HL-60 (cell line): ENCODE results near the gene ZFYVE16.
"Not testable (repeated sequence)": the region's sequence is repeated elsewhere in the genome, so short reads cannot be mapped to it uniquely, and the experiment has no call there.

ENCODE experiments used
- DNase-seq, 2 experiments: peaks; one replicate each; pipeline ENCODE4 v3.0.0-alpha.2; 2010 to 2020; ENCODE audit warnings: low read depth in 1 of 2, low spot score in 1 of 2
- H3K27ac ChIP-seq: fragments of 250-450 bp; sonication (Bioruptor Pico); replicated peaks from 2 replicates; pipeline ENCODE4 v1.5.1; 2020; ENCODE audit warnings: mild to moderate bottlenecking, moderate library complexity
- H3K27me3 ChIP-seq: fragments of 250-450 bp; sonication (Bioruptor Pico); 2 replicates; pipeline ENCODE4 v1.5.1; 2021; ENCODE audit warnings: mild to moderate bottlenecking, moderate library complexity; ENCODE audit not compliant: insufficient read depth, poor library complexity, severe bottlenecking
- H3K4me3 ChIP-seq: replicated peaks from 2 replicates; pipeline ENCODE4 v1.5.1; 2011; ENCODE audit warnings: mild to moderate bottlenecking, control low read depth, low read length; ENCODE audit not compliant: insufficient read depth
- GABPA ChIP-seq: IDR thresholded peaks from 2 replicates; pipeline ENCODE4 v1.6.1; 2012; ENCODE audit warnings: low read depth
- POLR2AphosphoS5 ChIP-seq: IDR thresholded peaks from 2 replicates; pipeline ENCODE4 v1.6.1; 2012; ENCODE audit warnings: low read depth
- REST ChIP-seq: IDR thresholded peaks from 2 replicates; pipeline ENCODE4 v1.6.1; 2012; ENCODE audit warnings: low read depth; ENCODE audit not compliant: insufficient replicate concordance
- SPI1 ChIP-seq: IDR thresholded peaks from 2 replicates; pipeline ENCODE4 v1.6.1; 2012; ENCODE audit warnings: low read depth, mild to moderate bottlenecking, borderline replicate concordance
- TF ChIP-seq, protein P1 (sequence below): IDR thresholded peaks from one replicate; pipeline ENCODE4 v1.5.1; 2011; ENCODE audit warnings: low read length, control low read depth, inconsistent platforms; ENCODE audit not compliant: insufficient read depth

The ZFYVE16 gene

DNA sequence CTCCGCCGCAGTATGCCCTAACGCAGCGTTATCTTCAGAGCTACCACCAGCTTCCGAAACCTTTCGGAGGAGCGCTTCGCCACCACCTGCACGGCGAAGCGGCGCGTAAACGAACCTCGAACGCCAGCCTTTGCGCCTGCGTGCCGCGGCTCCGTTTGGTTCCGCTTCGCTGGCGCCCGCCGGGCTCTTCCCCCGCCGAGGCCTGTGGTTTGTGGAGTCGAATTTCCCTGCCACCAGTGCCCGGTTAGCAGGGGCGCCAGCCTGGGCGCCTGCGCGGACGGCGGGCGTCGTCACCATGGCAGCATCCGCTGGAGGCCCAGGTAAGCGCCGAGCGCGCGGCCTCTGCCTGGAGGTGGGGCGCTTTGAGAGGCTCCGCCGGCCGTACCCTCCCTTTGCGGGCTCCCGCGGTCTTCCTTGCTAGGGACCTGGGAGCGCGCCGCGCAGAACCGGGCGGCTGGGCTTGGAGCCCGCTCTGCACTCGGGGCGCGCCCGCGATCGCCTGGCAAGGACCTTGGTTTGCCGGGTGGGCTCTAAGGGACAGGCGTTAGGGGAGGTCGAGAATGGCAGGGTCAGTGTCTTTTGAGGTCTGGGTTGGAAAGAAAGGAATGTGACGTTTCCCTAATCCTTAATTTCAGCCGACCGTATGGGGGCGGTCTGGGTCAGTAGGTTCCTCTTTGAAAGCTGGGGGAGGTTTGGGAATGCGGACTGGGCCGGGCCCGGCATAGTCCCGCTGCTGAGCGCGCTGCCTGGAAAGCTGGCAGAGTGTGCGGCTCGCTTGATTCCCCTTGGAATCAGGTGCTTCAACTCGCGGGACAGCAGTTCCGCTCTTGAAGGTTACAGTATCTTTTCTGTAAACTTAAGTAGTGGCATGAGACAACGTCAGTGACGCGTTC, 80.2 kb downstream of the ZFYVE16 start, which contains the start of gene FAM151B:
FAM151B (plus strand) TSS at position 272 of the 893 bp plus-strand sequence; CDS start at position 296, 24 bp downstream.
- peak; percentile 19; the same call in 1 of the 2 replicates for TF ChIP-seq SPI1
- TF ChIP-seq GABPA, result no peak
- Histone ChIP-seq H3K27ac (peak within 1 kb of the TSS; percentile 51), H3K27me3 (no peaks in the 10 kb centered on the region), H3K4me3 (peak within 1 kb of the TSS; percentile 53)
- DNase-seq, result peak; percentile 44 to 77

DNA sequence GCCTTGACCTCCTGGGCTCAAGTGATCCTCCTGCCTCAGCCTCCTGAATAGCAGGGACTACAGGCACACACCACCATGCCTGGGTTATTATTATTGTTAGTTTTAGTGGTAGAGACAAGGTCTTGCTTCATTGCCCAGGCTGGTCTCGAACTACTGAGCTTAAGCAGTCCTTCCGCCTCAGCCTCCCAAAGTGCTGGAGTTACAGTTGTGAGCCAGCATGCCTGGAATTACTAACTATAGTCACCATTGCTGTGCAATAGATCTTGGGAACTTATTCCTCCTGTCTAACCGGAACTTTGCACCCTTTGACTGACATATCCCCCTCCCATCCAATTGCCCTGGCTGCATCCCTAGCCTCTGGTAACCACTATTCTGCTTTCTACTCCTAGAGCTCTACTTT, 83.4 kb downstream of the ZFYVE16 start:
- Histone ChIP-seq H3K27me3 (no peaks in the 10 kb centered on the region), H3K27ac (no peak overlapping the region), H3K4me3 (no peak overlapping the region)
- TF ChIP-seq POLR2AphosphoS5 (no peak), GABPA (no peak), REST (no peak), SPI1 (no peak)
- TF ChIP-seq, protein P1, sequence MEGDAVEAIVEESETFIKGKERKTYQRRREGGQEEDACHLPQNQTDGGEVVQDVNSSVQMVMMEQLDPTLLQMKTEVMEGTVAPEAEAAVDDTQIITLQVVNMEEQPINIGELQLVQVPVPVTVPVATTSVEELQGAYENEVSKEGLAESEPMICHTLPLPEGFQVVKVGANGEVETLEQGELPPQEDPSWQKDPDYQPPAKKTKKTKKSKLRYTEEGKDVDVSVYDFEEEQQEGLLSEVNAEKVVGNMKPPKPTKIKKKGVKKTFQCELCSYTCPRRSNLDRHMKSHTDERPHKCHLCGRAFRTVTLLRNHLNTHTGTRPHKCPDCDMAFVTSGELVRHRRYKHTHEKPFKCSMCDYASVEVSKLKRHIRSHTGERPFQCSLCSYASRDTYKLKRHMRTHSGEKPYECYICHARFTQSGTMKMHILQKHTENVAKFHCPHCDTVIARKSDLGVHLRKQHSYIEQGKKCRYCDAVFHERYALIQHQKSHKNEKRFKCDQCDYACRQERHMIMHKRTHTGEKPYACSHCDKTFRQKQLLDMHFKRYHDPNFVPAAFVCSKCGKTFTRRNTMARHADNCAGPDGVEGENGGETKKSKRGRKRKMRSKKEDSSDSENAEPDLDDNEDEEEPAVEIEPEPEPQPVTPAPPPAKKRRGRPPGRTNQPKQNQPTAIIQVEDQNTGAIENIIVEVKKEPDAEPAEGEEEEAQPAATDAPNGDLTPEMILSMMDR, result no peak
- no peak for DNase-seq

- Histone ChIP-seq H3K27me3 (no peaks in the 10 kb centered on the region), H3K4me3 (no peak overlapping the region), H3K27ac (no peak overlapping the region)
- no peak for DNase-seq
- TF ChIP-seq, protein P1, result no peak
- TF ChIP-seq SPI1, result no peak
- TF ChIP-seq REST, result no peak
- no peak for TF ChIP-seq POLR2AphosphoS5
- no peak for TF ChIP-seq GABPA
Observed at GRCh38 chr5:80492741-80493140, 84.9 kb downstream of the ZFYVE16 start.

DNA sequence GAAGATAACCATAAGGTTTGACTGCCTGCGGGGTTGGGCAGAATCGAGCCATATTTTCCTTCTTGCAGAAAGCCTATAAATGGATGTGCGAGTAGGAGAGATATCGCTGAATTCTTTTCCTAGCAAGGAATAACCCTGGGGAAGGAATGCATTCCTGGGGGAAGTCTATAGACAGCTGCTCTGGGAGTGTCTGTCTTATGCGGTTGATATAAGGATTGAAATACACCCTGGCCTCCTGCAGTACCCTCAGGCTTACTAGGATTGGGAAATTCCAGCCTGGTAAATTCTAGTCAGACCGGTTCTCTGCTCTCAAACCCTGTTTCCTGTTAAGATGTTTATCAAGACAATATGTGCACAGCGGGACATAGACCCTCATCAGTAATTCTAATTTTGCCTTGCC, 85.6 kb downstream of the ZFYVE16 start:
- H3K27me3 ChIP-seq, DNase-seq, H3K4me3 ChIP-seq, H3K27ac ChIP-seq: not testable (repeated sequence)
